GM23338 (cell line): ENCODE results near the gene HDAC3. TPM values are rescaled to one million over a fixed set of nuclear protein-coding genes. Genes with fewer than 3 reads are reported as not detected.

ENCODE experiments used
- ATAC-seq: fragments of 200-7000 bp; cut with Tn5 transposase; 3 replicates; pipeline ENCODE4 v1.9.1; 2020
- DNase-seq: peaks from one replicate; pipeline ENCODE4 v3.0.0-alpha.2; 2015; ENCODE audit warnings: low spot score
- H2AFZ ChIP-seq: fragments of 200-600 bp; sonication (generic); 2 replicates; pipeline ENCODE4 v1.8.0; 2016; ENCODE audit warnings: antibody characterized with exemption, mild to moderate bottlenecking, moderate library complexity
- H3F3A ChIP-seq: fragments of 200-600 bp; sonication (generic); replicated peaks from 2 replicates; pipeline ENCODE4 v1.8.0; 2017; ENCODE audit warnings: antibody characterized with exemption, mixed run types, low read depth
- H3K27ac ChIP-seq: fragments of 200-600 bp; sonication (generic); 2 replicates; pipeline ENCODE4 v1.6.1; 2016; ENCODE audit warnings: low read depth
- H3K27me3 ChIP-seq: fragments of 200-600 bp; sonication (generic); 2 replicates; pipeline ENCODE4 v1.8.0; 2016; ENCODE audit warnings: mild to moderate bottlenecking, mixed run types, moderate library complexity; ENCODE audit not compliant: insufficient read depth
- H3K36me3 ChIP-seq: fragments of 200-600 bp; sonication (generic); 2 replicates; pipeline ENCODE4 v1.8.0; 2016; ENCODE audit warnings: mild to moderate bottlenecking; ENCODE audit not compliant: insufficient read depth
- H3K4me1 ChIP-seq: fragments of 200-600 bp; sonication (generic); 2 replicates; pipeline ENCODE4 v1.8.0; 2016; ENCODE audit warnings: mild to moderate bottlenecking, moderate library complexity; ENCODE audit not compliant: insufficient read depth
- H3K4me2 ChIP-seq: fragments of 200-600 bp; sonication (generic); 2 replicates; pipeline ENCODE4 v1.7.1; 2017; ENCODE audit warnings: mixed run types
- H3K4me3 ChIP-seq: fragments of 200-600 bp; sonication (generic); 2 replicates; pipeline ENCODE4 v1.6.1; 2016; ENCODE audit warnings: mixed run types
- H3K79me2 ChIP-seq: fragments of 200-600 bp; sonication (generic); replicated peaks from 2 replicates; pipeline ENCODE4 v1.8.0; 2017; ENCODE audit warnings: mild to moderate bottlenecking; ENCODE audit not compliant: insufficient read depth
- H3K9me2 ChIP-seq: fragments of 200-600 bp; sonication (generic); 2 replicates; pipeline ENCODE4 v1.8.0; 2017; ENCODE audit not compliant: insufficient read depth
- H4K20me1 ChIP-seq: fragments of 200-600 bp; sonication (generic); replicated peaks from 2 replicates; pipeline ENCODE4 v1.8.0; 2017; ENCODE audit warnings: mild to moderate bottlenecking; ENCODE audit not compliant: insufficient read depth
- H3K27ac Mint-ChIP-seq: 2 replicates; pipeline ENCODE4 v1.8.0; 2020; ENCODE audit warnings: inconsistent platforms, mild to moderate bottlenecking, moderate library complexity, mixed read lengths
- H3K27me3 Mint-ChIP-seq: 3 replicates; pipeline ENCODE4 v1.8.0; 2022; ENCODE audit warnings: low read depth, mild to moderate bottlenecking, moderate library complexity, mixed read lengths, inconsistent platforms; ENCODE audit not compliant: insufficient read depth, poor library complexity
- H3K36me3 Mint-ChIP-seq: 3 replicates; pipeline ENCODE4 v1.8.0; 2021; ENCODE audit warnings: low read depth, mild to moderate bottlenecking, inconsistent platforms, moderate library complexity, mixed read lengths
- H3K4me1 Mint-ChIP-seq: 3 replicates; pipeline ENCODE4 v1.8.0; 2020; ENCODE audit warnings: mild to moderate bottlenecking, inconsistent platforms, mixed read lengths
- H3K4me3 Mint-ChIP-seq: 3 replicates; pipeline ENCODE4 v1.8.0; 2021; ENCODE audit warnings: moderate library complexity, mild to moderate bottlenecking, inconsistent platforms, mixed read lengths
- H3K9me3 Mint-ChIP-seq: 3 replicates; pipeline ENCODE4 v1.8.0; 2020; ENCODE audit warnings: moderate library complexity, mild to moderate bottlenecking, inconsistent platforms, mixed read lengths
- EZH2 ChIP-seq: fragments of 200-600 bp; sonication (generic); IDR thresholded peaks from one replicate; pipeline ENCODE4 v1.8.0; 2017; ENCODE audit warnings: antibody characterized with exemption, mild to moderate bottlenecking, low read depth; ENCODE audit not compliant: unreplicated experiment
- EZH2phosphoT487 ChIP-seq: fragments of 200-600 bp; sonication (generic); IDR thresholded peaks from one replicate; pipeline ENCODE4 v1.8.1; 2018; ENCODE audit warnings: antibody characterized with exemption; ENCODE audit not compliant: unreplicated experiment
- POLR2AphosphoS5 ChIP-seq: IDR thresholded peaks from 2 replicates; pipeline ENCODE4 v1.6.1; 2016; ENCODE audit warnings: antibody characterized with exemption, low read depth
- ZNF114 ChIP-seq: fragments of 250-450 bp; sonication (Bioruptor Pico); IDR thresholded peaks from 2 replicates; pipeline ENCODE4 v1.5.0; 2020; ENCODE audit warnings: mild to moderate bottlenecking, moderate library complexity
- polyA plus RNA-seq: library from polyadenylated mRNA; unstranded; fragments of >200 nt; fragmentation: Nextera tagmentation; extraction: Ambion mirVana; gene quantifications from 2 replicates; pipeline ENCODE4 v1.2.1, GENCODE V29; 2016
- total RNA-seq: library from RNA; depleted of rRNA; stranded (reverse); fragments of >200 nt; shearing (Covaris generic); gene quantifications from 2 replicates; pipeline ENCODE4 v1.2.3, GENCODE V29; 2014
- TF ChIP-seq, protein P1 (sequence below): fragments of 250-450 bp; sonication (Bioruptor Pico); IDR thresholded peaks from 2 replicates; pipeline ENCODE4 v1.5.0; 2020; ENCODE audit warnings: mild to moderate bottlenecking, moderate library complexity
- TF ChIP-seq, protein P2 (sequence below), 2 experiments: fragments of 200-600 bp in 1 of 2; sonication (generic) in 1 of 2; conservative IDR thresholded peaks; 2 replicates each; pipeline versions ENCODE4 v1.5.1 to v1.6.1; 2016 to 2017; ENCODE audit warnings: antibody characterized with exemption in 2 of 2, low read depth in 2 of 2, mild to moderate bottlenecking in 2 of 2, moderate library complexity in 1 of 2
- TF ChIP-seq, protein P3 (sequence below): IDR thresholded peaks from one replicate; pipeline ENCODE4 v1.6.1; 2018; ENCODE audit warnings: antibody characterized with exemption; ENCODE audit not compliant: unreplicated experiment

Gene HDAC3
- total and polyA plus RNA-seq, 2 experiments from 2014 or later = 59.2 to 90.0 TPM

DNA sequence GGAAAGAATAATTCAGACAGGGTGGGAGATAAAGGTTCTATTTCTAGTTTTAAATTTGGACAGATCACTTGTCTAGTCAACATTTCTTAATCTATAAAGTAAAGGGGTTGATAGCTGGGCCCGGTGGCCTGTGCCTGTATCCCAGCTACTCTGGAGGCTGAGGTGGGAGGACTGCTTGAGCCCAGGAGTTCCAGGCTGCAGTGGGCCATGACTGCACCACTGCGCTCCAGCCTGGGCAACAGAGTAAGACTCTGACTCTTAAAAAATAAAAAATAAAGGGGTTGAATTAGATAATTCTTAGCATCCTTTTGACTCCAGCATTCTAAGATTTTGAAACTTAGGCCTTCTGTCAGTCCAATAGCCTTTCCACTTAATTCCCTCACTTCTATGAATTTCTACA is 28.6 kb downstream of the HDAC3 start:
- H3K4me3 ChIP-seq = no peak overlapping the region
- TF ChIP-seq EZH2 (no peak), EZH2phosphoT487 (no peak), ZNF114 (CRISPR knock-in tag) (no peak), POLR2AphosphoS5 (no peak)
- TF ChIP-seq, protein P1, sequence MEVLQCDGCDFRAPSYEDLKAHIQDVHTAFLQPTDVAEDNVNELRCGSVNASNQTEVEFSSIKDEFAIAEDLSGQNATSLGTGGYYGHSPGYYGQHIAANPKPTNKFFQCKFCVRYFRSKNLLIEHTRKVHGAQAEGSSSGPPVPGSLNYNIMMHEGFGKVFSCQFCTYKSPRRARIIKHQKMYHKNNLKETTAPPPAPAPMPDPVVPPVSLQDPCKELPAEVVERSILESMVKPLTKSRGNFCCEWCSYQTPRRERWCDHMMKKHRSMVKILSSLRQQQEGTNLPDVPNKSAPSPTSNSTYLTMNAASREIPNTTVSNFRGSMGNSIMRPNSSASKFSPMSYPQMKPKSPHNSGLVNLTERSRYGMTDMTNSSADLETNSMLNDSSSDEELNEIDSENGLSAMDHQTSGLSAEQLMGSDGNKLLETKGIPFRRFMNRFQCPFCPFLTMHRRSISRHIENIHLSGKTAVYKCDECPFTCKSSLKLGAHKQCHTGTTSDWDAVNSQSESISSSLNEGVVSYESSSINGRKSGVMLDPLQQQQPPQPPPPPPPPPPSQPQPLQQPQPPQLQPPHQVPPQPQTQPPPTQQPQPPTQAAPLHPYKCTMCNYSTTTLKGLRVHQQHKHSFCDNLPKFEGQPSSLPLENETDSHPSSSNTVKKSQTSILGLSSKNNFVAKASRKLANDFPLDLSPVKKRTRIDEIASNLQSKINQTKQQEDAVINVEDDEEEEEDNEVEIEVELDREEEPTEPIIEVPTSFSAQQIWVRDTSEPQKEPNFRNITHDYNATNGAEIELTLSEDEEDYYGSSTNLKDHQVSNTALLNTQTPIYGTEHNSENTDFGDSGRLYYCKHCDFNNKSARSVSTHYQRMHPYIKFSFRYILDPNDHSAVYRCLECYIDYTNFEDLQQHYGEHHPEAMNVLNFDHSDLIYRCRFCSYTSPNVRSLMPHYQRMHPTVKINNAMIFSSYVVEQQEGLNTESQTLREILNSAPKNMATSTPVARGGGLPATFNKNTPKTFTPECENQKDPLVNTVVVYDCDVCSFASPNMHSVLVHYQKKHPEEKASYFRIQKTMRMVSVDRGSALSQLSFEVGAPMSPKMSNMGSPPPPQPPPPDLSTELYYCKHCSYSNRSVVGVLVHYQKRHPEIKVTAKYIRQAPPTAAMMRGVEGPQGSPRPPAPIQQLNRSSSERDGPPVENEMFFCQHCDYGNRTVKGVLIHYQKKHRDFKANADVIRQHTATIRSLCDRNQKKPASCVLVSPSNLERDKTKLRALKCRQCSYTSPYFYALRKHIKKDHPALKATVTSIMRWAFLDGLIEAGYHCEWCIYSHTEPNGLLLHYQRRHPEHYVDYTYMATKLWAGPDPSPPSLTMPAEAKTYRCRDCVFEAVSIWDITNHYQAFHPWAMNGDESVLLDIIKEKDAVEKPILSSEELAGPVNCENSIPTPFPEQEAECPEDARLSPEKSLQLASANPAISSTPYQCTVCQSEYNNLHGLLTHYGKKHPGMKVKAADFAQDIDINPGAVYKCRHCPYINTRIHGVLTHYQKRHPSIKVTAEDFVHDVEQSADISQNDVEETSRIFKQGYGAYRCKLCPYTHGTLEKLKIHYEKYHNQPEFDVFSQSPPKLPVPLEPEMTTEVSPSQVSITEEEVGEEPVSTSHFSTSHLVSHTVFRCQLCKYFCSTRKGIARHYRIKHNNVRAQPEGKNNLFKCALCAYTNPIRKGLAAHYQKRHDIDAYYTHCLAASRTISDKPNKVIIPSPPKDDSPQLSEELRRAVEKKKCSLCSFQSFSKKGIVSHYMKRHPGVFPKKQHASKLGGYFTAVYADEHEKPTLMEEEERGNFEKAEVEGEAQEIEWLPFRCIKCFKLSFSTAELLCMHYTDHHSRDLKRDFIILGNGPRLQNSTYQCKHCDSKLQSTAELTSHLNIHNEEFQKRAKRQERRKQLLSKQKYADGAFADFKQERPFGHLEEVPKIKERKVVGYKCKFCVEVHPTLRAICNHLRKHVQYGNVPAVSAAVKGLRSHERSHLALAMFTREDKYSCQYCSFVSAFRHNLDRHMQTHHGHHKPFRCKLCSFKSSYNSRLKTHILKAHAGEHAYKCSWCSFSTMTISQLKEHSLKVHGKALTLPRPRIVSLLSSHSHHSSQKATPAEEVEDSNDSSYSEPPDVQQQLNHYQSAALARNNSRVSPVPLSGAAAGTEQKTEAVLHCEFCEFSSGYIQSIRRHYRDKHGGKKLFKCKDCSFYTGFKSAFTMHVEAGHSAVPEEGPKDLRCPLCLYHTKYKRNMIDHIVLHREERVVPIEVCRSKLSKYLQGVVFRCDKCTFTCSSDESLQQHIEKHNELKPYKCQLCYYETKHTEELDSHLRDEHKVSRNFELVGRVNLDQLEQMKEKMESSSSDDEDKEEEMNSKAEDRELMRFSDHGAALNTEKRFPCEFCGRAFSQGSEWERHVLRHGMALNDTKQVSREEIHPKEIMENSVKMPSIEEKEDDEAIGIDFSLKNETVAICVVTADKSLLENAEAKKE (CRISPR knock-in tag) = no peak
- TF ChIP-seq, protein P2, sequence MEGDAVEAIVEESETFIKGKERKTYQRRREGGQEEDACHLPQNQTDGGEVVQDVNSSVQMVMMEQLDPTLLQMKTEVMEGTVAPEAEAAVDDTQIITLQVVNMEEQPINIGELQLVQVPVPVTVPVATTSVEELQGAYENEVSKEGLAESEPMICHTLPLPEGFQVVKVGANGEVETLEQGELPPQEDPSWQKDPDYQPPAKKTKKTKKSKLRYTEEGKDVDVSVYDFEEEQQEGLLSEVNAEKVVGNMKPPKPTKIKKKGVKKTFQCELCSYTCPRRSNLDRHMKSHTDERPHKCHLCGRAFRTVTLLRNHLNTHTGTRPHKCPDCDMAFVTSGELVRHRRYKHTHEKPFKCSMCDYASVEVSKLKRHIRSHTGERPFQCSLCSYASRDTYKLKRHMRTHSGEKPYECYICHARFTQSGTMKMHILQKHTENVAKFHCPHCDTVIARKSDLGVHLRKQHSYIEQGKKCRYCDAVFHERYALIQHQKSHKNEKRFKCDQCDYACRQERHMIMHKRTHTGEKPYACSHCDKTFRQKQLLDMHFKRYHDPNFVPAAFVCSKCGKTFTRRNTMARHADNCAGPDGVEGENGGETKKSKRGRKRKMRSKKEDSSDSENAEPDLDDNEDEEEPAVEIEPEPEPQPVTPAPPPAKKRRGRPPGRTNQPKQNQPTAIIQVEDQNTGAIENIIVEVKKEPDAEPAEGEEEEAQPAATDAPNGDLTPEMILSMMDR (conservative IDR thresholded peaks at IDR 0.05; ENCODE audit: low read depth in 2 of 2) = no peak
- TF ChIP-seq, protein P3, sequence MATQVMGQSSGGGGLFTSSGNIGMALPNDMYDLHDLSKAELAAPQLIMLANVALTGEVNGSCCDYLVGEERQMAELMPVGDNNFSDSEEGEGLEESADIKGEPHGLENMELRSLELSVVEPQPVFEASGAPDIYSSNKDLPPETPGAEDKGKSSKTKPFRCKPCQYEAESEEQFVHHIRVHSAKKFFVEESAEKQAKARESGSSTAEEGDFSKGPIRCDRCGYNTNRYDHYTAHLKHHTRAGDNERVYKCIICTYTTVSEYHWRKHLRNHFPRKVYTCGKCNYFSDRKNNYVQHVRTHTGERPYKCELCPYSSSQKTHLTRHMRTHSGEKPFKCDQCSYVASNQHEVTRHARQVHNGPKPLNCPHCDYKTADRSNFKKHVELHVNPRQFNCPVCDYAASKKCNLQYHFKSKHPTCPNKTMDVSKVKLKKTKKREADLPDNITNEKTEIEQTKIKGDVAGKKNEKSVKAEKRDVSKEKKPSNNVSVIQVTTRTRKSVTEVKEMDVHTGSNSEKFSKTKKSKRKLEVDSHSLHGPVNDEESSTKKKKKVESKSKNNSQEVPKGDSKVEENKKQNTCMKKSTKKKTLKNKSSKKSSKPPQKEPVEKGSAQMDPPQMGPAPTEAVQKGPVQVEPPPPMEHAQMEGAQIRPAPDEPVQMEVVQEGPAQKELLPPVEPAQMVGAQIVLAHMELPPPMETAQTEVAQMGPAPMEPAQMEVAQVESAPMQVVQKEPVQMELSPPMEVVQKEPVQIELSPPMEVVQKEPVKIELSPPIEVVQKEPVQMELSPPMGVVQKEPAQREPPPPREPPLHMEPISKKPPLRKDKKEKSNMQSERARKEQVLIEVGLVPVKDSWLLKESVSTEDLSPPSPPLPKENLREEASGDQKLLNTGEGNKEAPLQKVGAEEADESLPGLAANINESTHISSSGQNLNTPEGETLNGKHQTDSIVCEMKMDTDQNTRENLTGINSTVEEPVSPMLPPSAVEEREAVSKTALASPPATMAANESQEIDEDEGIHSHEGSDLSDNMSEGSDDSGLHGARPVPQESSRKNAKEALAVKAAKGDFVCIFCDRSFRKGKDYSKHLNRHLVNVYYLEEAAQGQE = no peak
- Mint-ChIP-seq H3K4me3 (no peak overlapping the region), H3K36me3 (peaks cover 4% of the 10 kb centered on the region; the same call in 1 of the 3 replicates), H3K27ac (no peak overlapping the region), H3K27me3 (no peaks in the 10 kb centered on the region), H3K4me1 (peaks cover 12% of the 10 kb centered on the region), H3K9me3 (no peaks in the 10 kb centered on the region)
- no peak overlapping the region for H3K4me2 ChIP-seq
- H3K4me1 ChIP-seq = peaks cover 1% of the 10 kb centered on the region; the same call in 1 of the 2 replicates
- no peak overlapping the region for H3K27ac ChIP-seq
- H2AFZ ChIP-seq = no peak overlapping the region
- no peak for ATAC-seq
- no peak for DNase-seq
- H3K79me2 ChIP-seq = peaks cover 100% of the 10 kb centered on the region
- no peaks in the 10 kb centered on the region for H3F3A ChIP-seq
- no peaks in the 10 kb centered on the region for H3K27me3 ChIP-seq
- peaks cover 25% of the 10 kb centered on the region for H4K20me1 ChIP-seq
- H3K9me2 ChIP-seq = no peaks in the 10 kb centered on the region
- H3K36me3 ChIP-seq = no peaks in the 10 kb centered on the region
